Neural cell (in vitro differentiated cells): ENCODE results near the gene SH3BGR. TPM values are rescaled to one million over a fixed set of nuclear protein-coding genes. Genes with fewer than 3 reads are reported as not detected.

Experiments used
- H2AFZ ChIP-seq: fragments of 200-600, 300-800 bp; sonication (generic), shearing (Covaris generic); 2 replicates; pipeline ENCODE4 v1.6.0; 2014; ENCODE audit warnings: low read depth, mild to moderate bottlenecking, antibody characterized with exemption, low read length, moderate library complexity
- H3F3A ChIP-seq: fragments of 200-600 bp; shearing (Covaris generic); 2 replicates; pipeline ENCODE4 v1.6.1; 2016; ENCODE audit warnings: mild to moderate bottlenecking, moderate library complexity, mixed read lengths, antibody characterized with exemption, low read length; ENCODE audit not compliant: insufficient read depth, poor library complexity, severe bottlenecking
- H3K27ac ChIP-seq: fragments of 200-600, 300-800 bp; sonication (generic), shearing (Covaris generic); 2 replicates; pipeline ENCODE4 v1.5.1; 2014; ENCODE audit warnings: mild to moderate bottlenecking, low read length, moderate library complexity
- H3K27me3 ChIP-seq: fragments of 300-800, 200-600 bp; sonication (generic), shearing (Covaris generic); 2 replicates; pipeline ENCODE4 v1.6.0; 2014; ENCODE audit warnings: mild to moderate bottlenecking, low read depth, low read length, moderate library complexity; ENCODE audit not compliant: insufficient read depth
- H3K36me3 ChIP-seq: fragments of 300-800, 200-600 bp; sonication (generic), shearing (Covaris generic); 2 replicates; pipeline ENCODE4 v1.5.1; 2014; ENCODE audit warnings: mild to moderate bottlenecking, antibody characterized with exemption, low read length, moderate library complexity; ENCODE audit not compliant: insufficient read depth
- H3K4me2 ChIP-seq: fragments of 300-800, 200-600 bp; sonication (generic), shearing (Covaris generic); 2 replicates; pipeline ENCODE4 v1.6.0; 2014; ENCODE audit warnings: mild to moderate bottlenecking, low read length
- H3K4me3 ChIP-seq: fragments of 300-800, 200-600 bp; sonication (generic), shearing (Covaris generic); 2 replicates; pipeline ENCODE4 v1.5.1; 2014; ENCODE audit warnings: mild to moderate bottlenecking, low read length, moderate library complexity
- H3K79me2 ChIP-seq: fragments of 200-600 bp; shearing (Covaris generic); replicated peaks from 2 replicates; pipeline ENCODE4 v1.6.0; 2014; ENCODE audit warnings: mild to moderate bottlenecking, low read length, moderate library complexity; ENCODE audit not compliant: insufficient read depth
- H3K9ac ChIP-seq: fragments of 300-800, 200-600 bp; sonication (generic), shearing (Covaris generic); 2 replicates; pipeline ENCODE4 v1.6.1; 2016; ENCODE audit warnings: mild to moderate bottlenecking, low read length, mixed read lengths
- H3K9me2 ChIP-seq: fragments of 200-600 bp; shearing (Covaris generic); 2 replicates; pipeline ENCODE4 v1.6.1; 2016; ENCODE audit warnings: mild to moderate bottlenecking, low read length, mixed read lengths; ENCODE audit not compliant: insufficient read depth
- H3K9me3 ChIP-seq: fragments of 200-600, 300-800 bp; sonication (generic), shearing (Covaris generic); 2 replicates; pipeline ENCODE4 v1.6.1; 2016; ENCODE audit warnings: mild to moderate bottlenecking, mixed run types, low read length, moderate library complexity, mixed read lengths
- H4K20me1 ChIP-seq: fragments of 200-600 bp; shearing (Covaris generic); 2 replicates; pipeline ENCODE4 v1.6.1; 2016; ENCODE audit warnings: mild to moderate bottlenecking, mixed run types; ENCODE audit not compliant: insufficient read depth
- EP300 ChIP-seq: fragments of 450-650 bp; conservative IDR thresholded peaks from 2 replicates; pipeline ENCODE4 v1.6.1; 2014; ENCODE audit warnings: antibody characterized with exemption, mild to moderate bottlenecking, moderate library complexity; ENCODE audit not compliant: poor library complexity, severe bottlenecking
- EZH2 ChIP-seq: fragments of 200-600, 300-800 bp; shearing (Covaris generic), sonication (generic); IDR thresholded peaks from 2 replicates; pipeline ENCODE4 v1.6.1; 2014; ENCODE audit warnings: antibody characterized with exemption, low read length, borderline replicate concordance, mild to moderate bottlenecking; ENCODE audit not compliant: insufficient read depth, poor library complexity, severe bottlenecking
- MXI1 ChIP-seq: fragments of 450-650 bp; conservative IDR thresholded peaks from 2 replicates; pipeline ENCODE4 v1.6.1; 2014; ENCODE audit warnings: antibody characterized with exemption, mild to moderate bottlenecking; ENCODE audit not compliant: poor library complexity, severe bottlenecking
- POLR2AphosphoS5 ChIP-seq: IDR thresholded peaks from 2 replicates; pipeline ENCODE4 v1.6.1; 2012
- RAD21 ChIP-seq: fragments of 450-650 bp; conservative IDR thresholded peaks from 2 replicates; pipeline ENCODE4 v1.6.1; 2014; ENCODE audit warnings: antibody characterized with exemption, mild to moderate bottlenecking, moderate library complexity
- REST ChIP-seq: IDR thresholded peaks from 2 replicates; pipeline ENCODE4 v1.6.1; 2012; ENCODE audit warnings: borderline replicate concordance
- SMC3 ChIP-seq: fragments of 450-650 bp; conservative IDR thresholded peaks from 2 replicates; pipeline ENCODE4 v1.6.1; 2014; ENCODE audit warnings: antibody characterized with exemption, mild to moderate bottlenecking, moderate library complexity; ENCODE audit not compliant: poor library complexity
- TAF1 ChIP-seq: IDR thresholded peaks from 2 replicates; pipeline ENCODE4 v1.6.1; 2012; ENCODE audit warnings: low read depth
- polyA plus RNA-seq: library from polyadenylated mRNA; depleted of rRNA; stranded (reverse); fragments of >200 nt; gene quantifications from 2 replicates; pipeline ENCODE4 v1.2.3, GENCODE V29; 2014
- TF ChIP-seq, protein P1 (sequence below): fragments of 450-650 bp; IDR thresholded peaks from 2 replicates; pipeline ENCODE4 v1.5.1; 2014; ENCODE audit warnings: antibody characterized with exemption, mild to moderate bottlenecking, moderate library complexity; ENCODE audit not compliant: poor library complexity, severe bottlenecking

Gene SH3BGR
- polyA plus RNA-seq, 1 donor from 2014 or later: 13.8 TPM

GRCh38 chr21:39553331-39553730 is 101.6 kb downstream of the SH3BGR start:
- H3K4me3 ChIP-seq: no peak overlapping the region
- TF ChIP-seq RAD21 (no peak), REST (no peak)
- H3K79me2 ChIP-seq: no peaks in the 10 kb centered on the region
- no peaks in the 10 kb centered on the region for H3K9me2 ChIP-seq
- no peak overlapping the region for H3K27ac ChIP-seq
- H3K9ac ChIP-seq: no peak overlapping the region
- H3K9me3 ChIP-seq: no peaks in the 10 kb centered on the region
- no peaks in the 10 kb centered on the region for H3F3A ChIP-seq
- H2AFZ ChIP-seq: no peak overlapping the region
- no peaks in the 10 kb centered on the region for H3K36me3 ChIP-seq
- H4K20me1 ChIP-seq: no peaks in the 10 kb centered on the region
- H3K27me3 ChIP-seq: no peaks in the 10 kb centered on the region
- no peak overlapping the region for H3K4me2 ChIP-seq

DNA sequence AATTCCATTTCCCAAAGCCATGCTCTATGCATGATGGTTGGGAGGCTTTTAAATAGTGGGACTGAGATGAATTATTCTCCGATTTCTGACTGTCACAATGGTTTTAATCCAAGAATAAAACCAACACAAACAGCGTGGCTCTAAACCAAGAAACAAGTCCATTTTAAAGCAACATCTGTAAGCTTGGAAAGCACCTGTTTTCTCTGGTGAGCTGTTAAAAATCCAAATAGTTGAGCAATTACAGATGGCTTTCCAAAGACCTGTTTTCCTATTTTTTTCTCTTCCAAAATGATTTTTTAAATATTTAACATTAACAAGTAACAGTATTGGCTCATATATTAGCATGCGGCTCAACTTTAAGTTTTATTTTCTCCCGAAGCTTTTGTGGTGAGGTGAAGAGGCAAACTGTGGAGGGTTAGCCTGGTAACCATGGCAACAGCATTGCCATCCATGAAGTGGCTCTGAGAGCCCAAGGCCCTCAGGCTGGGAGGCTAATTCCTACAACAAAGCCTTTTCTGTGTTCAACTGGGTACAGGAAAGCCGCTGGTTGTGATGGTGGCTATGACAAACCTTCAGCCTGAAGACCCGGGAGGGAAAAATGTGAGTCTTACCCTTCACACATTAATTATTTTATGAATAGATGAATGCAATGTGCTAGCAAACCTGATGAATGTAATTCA is 104.3 kb downstream of the SH3BGR start:
- no peaks in the 10 kb centered on the region for H3K79me2 ChIP-seq
- H3K9ac ChIP-seq: peak overlapping the region; percentile 26
- H3K27me3 ChIP-seq: no peaks in the 10 kb centered on the region
- H3K4me2 ChIP-seq: peak overlapping the region; percentile 33
- H3K27ac ChIP-seq: peak overlapping the region; percentile 53
- peak overlapping the region; percentile 26 for H3K4me3 ChIP-seq
- no peaks in the 10 kb centered on the region for H3K9me2 ChIP-seq
- H3K36me3 ChIP-seq: no peaks in the 10 kb centered on the region
- TF ChIP-seq TAF1 (no peak), EZH2 (no peak), RAD21 (no peak), POLR2AphosphoS5 (no peak), REST (no peak), EP300 (peak; percentile 27), MXI1 (no peak), SMC3 (peak; percentile 13)
- TF ChIP-seq, protein P1, sequence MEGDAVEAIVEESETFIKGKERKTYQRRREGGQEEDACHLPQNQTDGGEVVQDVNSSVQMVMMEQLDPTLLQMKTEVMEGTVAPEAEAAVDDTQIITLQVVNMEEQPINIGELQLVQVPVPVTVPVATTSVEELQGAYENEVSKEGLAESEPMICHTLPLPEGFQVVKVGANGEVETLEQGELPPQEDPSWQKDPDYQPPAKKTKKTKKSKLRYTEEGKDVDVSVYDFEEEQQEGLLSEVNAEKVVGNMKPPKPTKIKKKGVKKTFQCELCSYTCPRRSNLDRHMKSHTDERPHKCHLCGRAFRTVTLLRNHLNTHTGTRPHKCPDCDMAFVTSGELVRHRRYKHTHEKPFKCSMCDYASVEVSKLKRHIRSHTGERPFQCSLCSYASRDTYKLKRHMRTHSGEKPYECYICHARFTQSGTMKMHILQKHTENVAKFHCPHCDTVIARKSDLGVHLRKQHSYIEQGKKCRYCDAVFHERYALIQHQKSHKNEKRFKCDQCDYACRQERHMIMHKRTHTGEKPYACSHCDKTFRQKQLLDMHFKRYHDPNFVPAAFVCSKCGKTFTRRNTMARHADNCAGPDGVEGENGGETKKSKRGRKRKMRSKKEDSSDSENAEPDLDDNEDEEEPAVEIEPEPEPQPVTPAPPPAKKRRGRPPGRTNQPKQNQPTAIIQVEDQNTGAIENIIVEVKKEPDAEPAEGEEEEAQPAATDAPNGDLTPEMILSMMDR: no peak
- no peaks in the 10 kb centered on the region for H3F3A ChIP-seq
- H3K9me3 ChIP-seq: no peaks in the 10 kb centered on the region
- peak overlapping the region; percentile 28 for H2AFZ ChIP-seq
- H4K20me1 ChIP-seq: no peaks in the 10 kb centered on the region
